ENCODE measurements around the gene ORAI3.

- TF ChIP-seq CTCF (conservative IDR thresholded peaks at IDR 0.05 in 1 of 2, IDR thresholded peaks at IDR 0.05 in 1 of 2; ENCODE audit: low read depth in 1 of 2, low read length in 2 of 2) (no peak), EZH2 (IDR thresholded peaks at IDR 0.05; ENCODE audit: low read length, missing control alignments) (no peak)
These were observed 2.0 kb upstream of the ORAI3 start for GRCh38 chr16:30946671-30947540.

All from fibroblast of lung (primary cell).